ENCODE data around the gene NMT1. TPM values are rescaled to one million over a fixed set of nuclear protein-coding genes. Genes with fewer than 3 reads are reported as not detected.

The NMT1 gene
- total RNA-seq, 4 donors from 2014 or later: 64.7 to 99.8 (median 80.6) TPM

DNA sequence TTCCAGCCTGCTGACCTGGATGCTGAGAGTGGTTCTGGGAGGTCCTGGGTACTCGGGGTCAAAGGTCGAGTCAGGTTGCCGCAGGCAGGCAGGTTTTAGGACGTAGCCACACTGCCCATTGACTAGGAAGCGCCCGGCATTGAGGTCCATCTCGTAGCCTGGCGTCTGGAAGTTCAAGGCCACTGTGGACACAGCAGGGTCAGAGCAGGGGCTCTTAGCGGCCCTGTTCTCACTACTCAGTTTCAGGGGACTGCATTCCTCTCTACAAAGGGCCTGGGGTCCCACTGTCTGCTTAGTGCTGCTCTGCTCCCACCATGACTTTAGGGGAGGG lies 52.3 kb downstream of the NMT1 start:
- TF ChIP-seq, protein P1, sequence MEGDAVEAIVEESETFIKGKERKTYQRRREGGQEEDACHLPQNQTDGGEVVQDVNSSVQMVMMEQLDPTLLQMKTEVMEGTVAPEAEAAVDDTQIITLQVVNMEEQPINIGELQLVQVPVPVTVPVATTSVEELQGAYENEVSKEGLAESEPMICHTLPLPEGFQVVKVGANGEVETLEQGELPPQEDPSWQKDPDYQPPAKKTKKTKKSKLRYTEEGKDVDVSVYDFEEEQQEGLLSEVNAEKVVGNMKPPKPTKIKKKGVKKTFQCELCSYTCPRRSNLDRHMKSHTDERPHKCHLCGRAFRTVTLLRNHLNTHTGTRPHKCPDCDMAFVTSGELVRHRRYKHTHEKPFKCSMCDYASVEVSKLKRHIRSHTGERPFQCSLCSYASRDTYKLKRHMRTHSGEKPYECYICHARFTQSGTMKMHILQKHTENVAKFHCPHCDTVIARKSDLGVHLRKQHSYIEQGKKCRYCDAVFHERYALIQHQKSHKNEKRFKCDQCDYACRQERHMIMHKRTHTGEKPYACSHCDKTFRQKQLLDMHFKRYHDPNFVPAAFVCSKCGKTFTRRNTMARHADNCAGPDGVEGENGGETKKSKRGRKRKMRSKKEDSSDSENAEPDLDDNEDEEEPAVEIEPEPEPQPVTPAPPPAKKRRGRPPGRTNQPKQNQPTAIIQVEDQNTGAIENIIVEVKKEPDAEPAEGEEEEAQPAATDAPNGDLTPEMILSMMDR (IDR thresholded peaks at IDR 0.05; ENCODE audit: low read depth): no peak

DNA sequence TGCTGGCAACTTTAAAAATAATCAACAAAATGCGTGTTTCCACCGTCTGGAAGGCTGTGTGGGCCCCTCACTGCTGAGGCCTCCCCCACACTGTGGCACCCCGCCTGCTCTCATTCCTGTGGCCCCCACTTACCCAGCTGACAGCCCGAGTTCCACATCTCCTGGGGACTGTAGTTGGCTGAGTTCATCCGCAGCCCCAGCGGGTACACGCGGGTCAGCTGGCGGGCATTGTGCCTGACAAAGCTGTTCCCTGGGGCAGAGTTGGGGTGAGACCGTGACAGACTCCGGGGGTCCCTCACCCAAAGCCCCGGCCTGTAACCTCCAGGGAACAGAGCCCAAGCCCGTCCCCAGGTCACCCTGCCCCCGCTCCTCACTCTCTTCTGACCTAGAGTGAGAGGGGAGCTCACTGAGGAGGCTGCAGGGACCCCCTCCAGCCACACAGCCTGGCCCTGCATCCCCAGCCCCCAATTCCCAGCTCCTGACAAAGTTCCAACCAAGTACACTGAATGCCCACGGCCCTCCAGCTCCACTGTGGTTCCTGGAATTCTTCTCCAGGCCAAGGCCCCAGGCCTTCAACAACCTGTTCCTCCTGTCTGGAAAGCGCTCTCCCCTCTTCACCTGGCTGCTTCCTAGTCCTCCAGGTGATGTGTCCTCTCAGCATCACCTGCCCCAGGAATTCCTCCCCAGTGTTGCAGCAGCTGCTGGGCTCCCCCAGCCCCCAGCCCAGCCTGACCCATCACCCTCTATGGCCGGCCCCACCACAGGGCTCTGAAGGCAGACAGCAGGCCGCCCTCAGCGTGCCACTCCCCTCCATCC lies 53.2 kb downstream of the NMT1 start:
- TF ChIP-seq, protein P1 (IDR thresholded peaks at IDR 0.05; ENCODE audit: low read depth): no peak

DNA sequence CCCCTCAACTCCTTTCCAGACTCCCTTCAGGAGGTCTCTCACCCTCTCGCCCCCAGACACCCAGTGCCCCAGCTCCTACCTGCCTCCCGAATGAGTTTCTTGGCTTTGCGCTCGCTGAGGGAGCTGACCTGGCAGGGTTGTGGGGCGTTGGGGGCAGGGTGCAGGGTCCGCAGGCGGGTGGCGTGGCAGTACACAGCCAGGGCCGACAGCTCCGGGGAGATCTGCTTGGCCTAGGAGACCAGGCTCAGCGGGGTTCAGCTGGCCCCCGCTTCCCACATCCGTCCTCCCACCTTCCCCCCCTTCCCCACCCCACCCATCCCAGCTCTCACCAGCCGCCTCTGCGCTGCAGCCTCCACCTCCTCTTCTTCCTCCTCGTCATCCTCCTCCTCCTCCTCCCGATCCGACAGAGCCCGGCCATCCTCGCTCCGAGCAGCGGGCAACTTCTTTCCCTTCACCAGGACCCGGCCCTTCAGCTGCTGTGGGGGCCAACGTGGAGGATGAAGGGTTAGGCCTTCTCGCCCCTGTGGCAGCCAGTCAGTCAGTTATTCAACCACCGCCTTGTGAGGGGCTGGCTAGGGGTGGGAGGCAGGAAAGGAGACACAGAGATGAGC lies 54.0 kb downstream of the NMT1 start:
- TF ChIP-seq, protein P1 (IDR thresholded peaks at IDR 0.05; ENCODE audit: low read depth): no peak

DNA sequence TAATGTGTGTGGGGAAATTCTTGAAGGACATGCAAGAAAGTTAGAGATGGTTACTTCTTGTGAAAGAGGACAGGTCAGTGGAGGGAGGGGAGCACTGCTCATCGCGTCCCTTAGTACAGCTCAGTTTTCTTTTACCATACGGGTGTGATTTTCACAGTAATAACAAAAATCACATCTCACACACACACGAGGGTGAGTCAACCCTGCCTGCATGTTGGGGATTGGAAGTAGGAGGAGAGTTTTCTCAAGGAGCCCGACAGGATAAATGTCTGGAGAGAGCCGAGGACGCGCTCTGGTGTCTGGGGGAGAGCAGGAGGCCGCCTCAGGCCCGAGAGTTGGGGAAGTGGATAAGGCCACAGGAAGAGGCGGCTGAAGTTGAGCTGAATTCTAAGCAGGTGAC lies 54.8 kb downstream of the NMT1 start:
- TF ChIP-seq, protein P1 (IDR thresholded peaks at IDR 0.05; ENCODE audit: low read depth): no peak

DNA sequence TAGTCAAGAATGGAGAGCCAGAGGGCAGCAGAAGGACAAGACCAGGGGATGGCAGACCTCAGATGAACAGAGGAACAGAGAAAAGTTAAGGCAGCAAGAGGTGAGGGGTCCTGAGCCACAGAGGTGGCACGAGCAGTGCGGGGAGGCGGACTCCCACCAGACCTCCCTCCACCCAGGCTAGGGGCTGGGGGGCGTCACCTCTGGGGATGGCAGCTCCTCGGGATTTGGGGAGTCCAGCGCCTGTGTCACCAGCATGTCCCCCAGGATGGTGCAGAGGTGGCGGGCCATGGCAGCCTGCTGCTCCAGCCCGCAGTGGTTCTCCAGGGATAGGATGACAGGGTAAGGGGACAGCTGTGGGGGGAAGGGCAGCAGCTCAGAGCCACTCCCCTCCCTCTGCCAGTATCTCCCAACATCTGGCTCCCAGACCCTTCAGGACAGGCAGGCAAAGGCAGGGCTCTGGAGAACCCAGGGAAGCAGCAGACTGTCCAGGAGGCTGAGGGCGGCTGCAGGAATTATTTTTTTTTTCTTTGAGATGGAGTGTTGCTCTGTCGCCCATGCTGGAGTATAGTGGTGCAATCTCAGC lies 55.4 kb downstream of the NMT1 start:
- TF ChIP-seq, protein P1 (IDR thresholded peaks at IDR 0.05; ENCODE audit: low read depth): no peak

DNA sequence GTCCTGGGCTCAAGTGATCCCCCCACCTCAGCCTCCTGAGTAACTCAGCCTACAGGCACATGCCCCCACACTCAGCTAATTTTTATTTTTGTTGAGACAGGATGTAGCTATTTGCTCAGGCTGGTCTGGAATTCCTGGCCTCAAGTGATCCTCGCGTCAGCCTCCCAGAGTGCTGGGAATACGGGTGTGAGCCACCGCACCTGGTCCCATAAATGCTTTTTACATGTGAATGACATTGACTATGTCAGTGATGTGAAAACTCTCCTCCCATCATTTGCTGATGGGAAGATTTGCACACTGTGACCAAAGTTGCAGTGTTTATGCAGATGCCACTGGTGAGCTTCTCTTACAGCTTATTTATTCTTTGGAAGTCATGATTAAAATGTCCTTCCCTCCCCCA lies 56.2 kb downstream of the NMT1 start:
- TF ChIP-seq, protein P1 (IDR thresholded peaks at IDR 0.05; ENCODE audit: low read depth): no peak

DNA sequence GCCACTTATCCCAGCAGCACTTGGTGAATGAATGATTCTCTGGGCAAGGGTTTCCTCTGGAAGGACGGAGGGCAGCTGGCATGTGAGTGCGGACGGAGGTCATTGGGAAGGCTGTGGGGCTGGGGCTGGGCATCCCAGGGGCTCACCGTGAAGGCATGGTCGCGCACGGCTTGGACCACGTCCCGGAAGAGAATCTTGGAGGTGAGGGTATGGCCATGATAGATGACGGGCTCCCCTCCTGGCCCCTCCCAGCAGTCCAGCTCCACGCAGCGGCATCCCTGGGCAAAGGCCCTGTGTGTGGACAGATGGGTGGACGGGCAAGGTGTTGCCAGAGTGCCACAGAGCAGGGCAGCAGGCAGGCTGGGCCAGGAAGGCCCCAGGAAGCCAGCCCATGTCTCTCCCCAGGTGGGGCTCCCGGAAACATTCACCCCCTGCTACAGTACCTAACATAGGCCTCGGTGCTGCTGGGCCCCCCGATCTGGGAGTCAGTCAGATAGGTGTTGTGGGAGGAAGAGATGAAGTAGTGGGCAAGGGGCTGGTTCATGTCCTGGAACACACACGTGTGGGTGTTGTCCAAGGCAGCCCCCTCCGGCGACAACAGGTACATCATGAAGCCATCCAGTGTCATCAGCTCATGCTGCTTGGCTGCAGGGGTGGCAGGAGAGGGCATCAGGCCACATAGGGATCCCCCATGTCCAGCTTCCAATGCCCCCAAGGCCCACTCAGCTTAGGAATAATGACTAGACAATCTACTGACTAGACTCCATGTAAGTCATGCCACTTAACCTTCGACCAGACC lies 56.9 kb downstream of the NMT1 start:
- TF ChIP-seq, protein P1 (IDR thresholded peaks at IDR 0.05; ENCODE audit: low read depth): no peak

All from subcutaneous adipose tissue (tissue), 4 donors.